ENCODE data around the gene GAK. TPM values are rescaled to one million over a fixed set of nuclear protein-coding genes. Genes with fewer than 3 reads are reported as not detected.

GAK gene
- total and polyA plus RNA-seq, 4 donors = 27.4 to 69.7 (median 47.0) TPM

- 75% methylated on average over 20 of the region's 20 CpGs for WGBS
These were observed 17.1 kb downstream of the GAK start for GRCh38 chr4:915041-915474.

More at GRCh38 chr4:915041-915474, 17.1 kb downstream of the GAK start:
- Histone ChIP-seq H3K27ac (ENCODE audit: low read depth in 1 of 2, low read length in 2 of 2) (no peak overlapping the region), H3K9me3 (ENCODE audit: control insufficient read depth in 4 of 4, low read length in 3 of 4) (peaks cover 0 to 3% (median 0%) of the 10 kb centered on the region in 4 donors), H3K27me3 (ENCODE audit: control insufficient read depth in 4 of 4, insufficient read depth in 4 of 4, low read length in 3 of 4) (no peaks in the 10 kb centered on the region), H3K4me3 (ENCODE audit: low read depth in 1 of 3, low read length in 3 of 3) (no peak overlapping the region), H3K4me1 (ENCODE audit: control insufficient read depth in 4 of 4, insufficient read depth in 4 of 4, low read length in 3 of 4) (peaks cover 0 to 6% (median 2%) of the 10 kb centered on the region in 4 donors), H3K9ac (ENCODE audit: low read depth in 1 of 2, low read length in 2 of 2) (no peak overlapping the region), H3K36me3 (ENCODE audit: control insufficient read depth in 4 of 4, insufficient read depth in 3 of 4, low read depth in 1 of 4, low read length in 3 of 4) (peaks cover 4 to 23% (median 10%) of the 10 kb centered on the region in 4 donors)
- DNase-seq (ENCODE audit: low spot score) = no peak
- TF ChIP-seq, protein P1, sequence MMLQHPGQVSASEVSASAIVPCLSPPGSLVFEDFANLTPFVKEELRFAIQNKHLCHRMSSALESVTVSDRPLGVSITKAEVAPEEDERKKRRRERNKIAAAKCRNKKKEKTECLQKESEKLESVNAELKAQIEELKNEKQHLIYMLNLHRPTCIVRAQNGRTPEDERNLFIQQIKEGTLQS (IDR thresholded peaks at IDR 0.05) = no peak
- no peak for TF ChIP-seq NR2F2 (IDR thresholded peaks at IDR 0.05)
- TF ChIP-seq, protein P2, sequence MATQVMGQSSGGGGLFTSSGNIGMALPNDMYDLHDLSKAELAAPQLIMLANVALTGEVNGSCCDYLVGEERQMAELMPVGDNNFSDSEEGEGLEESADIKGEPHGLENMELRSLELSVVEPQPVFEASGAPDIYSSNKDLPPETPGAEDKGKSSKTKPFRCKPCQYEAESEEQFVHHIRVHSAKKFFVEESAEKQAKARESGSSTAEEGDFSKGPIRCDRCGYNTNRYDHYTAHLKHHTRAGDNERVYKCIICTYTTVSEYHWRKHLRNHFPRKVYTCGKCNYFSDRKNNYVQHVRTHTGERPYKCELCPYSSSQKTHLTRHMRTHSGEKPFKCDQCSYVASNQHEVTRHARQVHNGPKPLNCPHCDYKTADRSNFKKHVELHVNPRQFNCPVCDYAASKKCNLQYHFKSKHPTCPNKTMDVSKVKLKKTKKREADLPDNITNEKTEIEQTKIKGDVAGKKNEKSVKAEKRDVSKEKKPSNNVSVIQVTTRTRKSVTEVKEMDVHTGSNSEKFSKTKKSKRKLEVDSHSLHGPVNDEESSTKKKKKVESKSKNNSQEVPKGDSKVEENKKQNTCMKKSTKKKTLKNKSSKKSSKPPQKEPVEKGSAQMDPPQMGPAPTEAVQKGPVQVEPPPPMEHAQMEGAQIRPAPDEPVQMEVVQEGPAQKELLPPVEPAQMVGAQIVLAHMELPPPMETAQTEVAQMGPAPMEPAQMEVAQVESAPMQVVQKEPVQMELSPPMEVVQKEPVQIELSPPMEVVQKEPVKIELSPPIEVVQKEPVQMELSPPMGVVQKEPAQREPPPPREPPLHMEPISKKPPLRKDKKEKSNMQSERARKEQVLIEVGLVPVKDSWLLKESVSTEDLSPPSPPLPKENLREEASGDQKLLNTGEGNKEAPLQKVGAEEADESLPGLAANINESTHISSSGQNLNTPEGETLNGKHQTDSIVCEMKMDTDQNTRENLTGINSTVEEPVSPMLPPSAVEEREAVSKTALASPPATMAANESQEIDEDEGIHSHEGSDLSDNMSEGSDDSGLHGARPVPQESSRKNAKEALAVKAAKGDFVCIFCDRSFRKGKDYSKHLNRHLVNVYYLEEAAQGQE (IDR thresholded peaks at IDR 0.05) = no peak
- no peak for TF ChIP-seq SP1 (IDR thresholded peaks at IDR 0.05)
- no peak for TF ChIP-seq CTCF (IDR thresholded peaks at IDR 0.05; ENCODE audit: low read depth, low read length, missing input control)
- TF ChIP-seq EGR1 (IDR thresholded peaks at IDR 0.05; ENCODE audit: low read depth in 2 of 2) = no peak
- no peak for TF ChIP-seq HNF4A (conservative IDR thresholded peaks at IDR 0.05)
- no peak for TF ChIP-seq HNF4G (IDR thresholded peaks at IDR 0.05)
- TF ChIP-seq FOXA1 (IDR thresholded peaks at IDR 0.05) = no peak
- TF ChIP-seq, protein P3, sequence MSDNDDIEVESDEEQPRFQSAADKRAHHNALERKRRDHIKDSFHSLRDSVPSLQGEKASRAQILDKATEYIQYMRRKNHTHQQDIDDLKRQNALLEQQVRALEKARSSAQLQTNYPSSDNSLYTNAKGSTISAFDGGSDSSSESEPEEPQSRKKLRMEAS (IDR thresholded peaks at IDR 0.05) = no peak
- TF ChIP-seq, protein P4, sequence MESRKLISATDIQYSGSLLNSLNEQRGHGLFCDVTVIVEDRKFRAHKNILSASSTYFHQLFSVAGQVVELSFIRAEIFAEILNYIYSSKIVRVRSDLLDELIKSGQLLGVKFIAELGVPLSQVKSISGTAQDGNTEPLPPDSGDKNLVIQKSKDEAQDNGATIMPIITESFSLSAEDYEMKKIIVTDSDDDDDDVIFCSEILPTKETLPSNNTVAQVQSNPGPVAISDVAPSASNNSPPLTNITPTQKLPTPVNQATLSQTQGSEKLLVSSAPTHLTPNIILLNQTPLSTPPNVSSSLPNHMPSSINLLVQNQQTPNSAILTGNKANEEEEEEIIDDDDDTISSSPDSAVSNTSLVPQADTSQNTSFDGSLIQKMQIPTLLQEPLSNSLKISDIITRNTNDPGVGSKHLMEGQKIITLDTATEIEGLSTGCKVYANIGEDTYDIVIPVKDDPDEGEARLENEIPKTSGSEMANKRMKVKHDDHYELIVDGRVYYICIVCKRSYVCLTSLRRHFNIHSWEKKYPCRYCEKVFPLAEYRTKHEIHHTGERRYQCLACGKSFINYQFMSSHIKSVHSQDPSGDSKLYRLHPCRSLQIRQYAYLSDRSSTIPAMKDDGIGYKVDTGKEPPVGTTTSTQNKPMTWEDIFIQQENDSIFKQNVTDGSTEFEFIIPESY (IDR thresholded peaks at IDR 0.05) = no peak
- no peak for TF ChIP-seq RXRA (IDR thresholded peaks at IDR 0.05)
- TF ChIP-seq GABPA (IDR thresholded peaks at IDR 0.05 in 1 of 2, conservative IDR thresholded peaks at IDR 0.05 in 1 of 2) = no peak
- no peak for TF ChIP-seq YY1 (IDR thresholded peaks at IDR 0.05)
- no peak for TF ChIP-seq FOXA2 (IDR thresholded peaks at IDR 0.05)
- TF ChIP-seq TAF1 (conservative IDR thresholded peaks at IDR 0.05) = no peak
